KG1 (cell line): ENCODE data around the gene MDK.

Experiments
- DNase-seq: peaks from one replicate; lab custom pipeline; 2025; lab: John Stamatoyannopoulos, UW

Gene MDK

GRCh38 chr11:46404476-46405017, 23.1 kb downstream of the MDK start:
- DNase-seq: no peak

- DNase-seq: no peak
Observed at GRCh38 chr11:46407635-46408034, 26.2 kb downstream of the MDK start.

GRCh38 chr11:46408407-46408986, 27.0 kb downstream of the MDK start:
- no peak for DNase-seq

- no peak for DNase-seq
Observed at GRCh38 chr11:46410021-46410420, 28.6 kb downstream of the MDK start.

- DNase-seq: no peak
Observed at GRCh38 chr11:46413760-46414465, 32.4 kb downstream of the MDK start.

GRCh38 chr11:46414466-46414796, 33.0 kb downstream of the MDK start:
- DNase-seq: no peak

- no peak for DNase-seq
Observed at GRCh38 chr11:46414879-46415278, 33.4 kb downstream of the MDK start.

- no peak for DNase-seq
Observed at GRCh38 chr11:46417711-46418110, 36.2 kb downstream of the MDK start.

GRCh38 chr11:46418751-46419150, 37.3 kb downstream of the MDK start:
- no peak for DNase-seq

GRCh38 chr11:46420513-46420912, 39.0 kb downstream of the MDK start:
- DNase-seq: no peak

GRCh38 chr11:46421257-46421880, 39.9 kb downstream of the MDK start:
- no peak for DNase-seq

GRCh38 chr11:46422588-46422987, 41.1 kb downstream of the MDK start:
- no peak for DNase-seq

GRCh38 chr11:46426233-46426991, 44.9 kb downstream of the MDK start:
- DNase-seq: no peak

GRCh38 chr11:46427364-46427763, 45.9 kb downstream of the MDK start:
- DNase-seq: no peak

- DNase-seq: no peak
Observed at GRCh38 chr11:46429717-46430116, 48.2 kb downstream of the MDK start.

- DNase-seq: no peak
Observed at GRCh38 chr11:46431211-46431610, 49.7 kb downstream of the MDK start.
